Subcutaneous abdominal adipose tissue (tissue), 5 donors: Measurements from ENCODE around the gene ZNF222.

Experiments used
- H3K27ac ChIP-seq: one replicate; pipeline ENCODE4 v1.7.0; 2013; ENCODE audit warnings: low read depth, mild to moderate bottlenecking, inconsistent platforms, low read length, moderate library complexity
- H3K27me3 ChIP-seq, 5 donors: one replicate each; pipeline ENCODE4 v1.7.0; 2013; ENCODE audit warnings: low read length in 5 of 5, inconsistent platforms in 1 of 5; ENCODE audit not compliant: control insufficient read depth in 5 of 5, insufficient read depth in 4 of 5
- H3K36me3 ChIP-seq, 5 donors: one replicate each; pipeline ENCODE4 v1.7.0; 2013; ENCODE audit warnings: low read length in 5 of 5; ENCODE audit not compliant: control insufficient read depth in 5 of 5, insufficient read depth in 5 of 5
- H3K4me1 ChIP-seq, 5 donors: one replicate each; pipeline ENCODE4 v1.7.0; 2013; ENCODE audit warnings: low read length in 5 of 5, mild to moderate bottlenecking in 3 of 5, moderate library complexity in 1 of 5; ENCODE audit not compliant: control insufficient read depth in 5 of 5, insufficient read depth in 5 of 5
- H3K4me3 ChIP-seq, 5 donors: one replicate each; pipeline ENCODE4 v1.7.0; 2013; ENCODE audit warnings: low read length in 5 of 5, low read depth in 1 of 5
- H3K9ac ChIP-seq, 5 donors: one replicate each; pipeline ENCODE4 v1.7.0; 2013; ENCODE audit warnings: low read length in 5 of 5, mild to moderate bottlenecking in 4 of 5, moderate library complexity in 3 of 5
- H3K9me3 ChIP-seq, 5 donors: one replicate each; pipeline ENCODE4 v1.7.0; 2013; ENCODE audit warnings: low read length in 5 of 5; ENCODE audit not compliant: control insufficient read depth in 5 of 5
- donor health status: healthy.
- donor health status: healthy.
- donor health status: healthy.
- donor health status: healthy.
- donor health status: healthy.

Gene ZNF222

DNA sequence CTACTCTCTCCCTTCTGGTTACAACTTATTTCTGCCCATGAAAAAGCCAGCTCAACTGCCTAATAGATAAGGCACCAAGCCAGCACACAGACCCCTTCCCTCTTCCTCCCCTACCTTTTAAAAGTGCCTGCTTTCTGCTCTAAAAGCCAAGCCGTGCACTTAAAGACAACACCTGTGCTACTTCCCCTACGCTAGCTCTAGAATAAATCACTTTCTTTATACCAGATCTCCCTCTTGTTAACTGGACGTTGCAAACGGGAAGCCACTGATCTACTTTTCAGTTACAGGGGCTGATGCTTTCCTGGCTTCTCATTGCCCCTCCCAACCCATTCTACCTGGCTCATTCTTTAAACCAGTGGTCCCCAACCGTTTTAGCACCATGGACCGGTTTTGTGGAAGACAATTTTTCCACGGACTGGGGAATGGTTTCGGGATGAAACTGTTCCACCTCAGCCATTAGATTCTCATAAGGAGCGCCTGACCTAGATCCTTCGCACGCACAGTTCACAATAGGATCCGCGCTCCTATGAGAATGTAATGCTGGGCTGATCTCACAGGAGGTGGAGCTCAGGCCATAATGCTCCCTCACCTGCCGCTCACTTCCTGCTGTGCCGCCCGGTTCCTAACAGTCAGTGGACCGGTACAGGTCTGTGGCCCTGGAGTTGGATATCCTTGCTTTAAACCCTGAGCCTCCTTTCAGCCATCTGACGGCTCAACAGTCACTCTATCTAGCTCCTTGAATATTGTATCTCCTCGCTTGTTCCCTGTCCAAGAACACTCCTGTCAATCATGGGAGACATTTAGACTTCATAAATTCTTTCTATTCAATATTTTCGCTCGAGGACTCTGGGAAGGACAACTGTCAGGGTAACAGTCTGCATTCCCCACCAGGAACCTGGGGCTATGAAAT, 25.8 kb downstream of the ZNF222 start:
- H3K27me3 ChIP-seq, result peaks cover 0 to 10% (median 6%) of the 10 kb centered on the region in 5 donors
- H3K4me3 ChIP-seq, result peak overlapping the region; percentile 68 to 96 (median 93)
- peaks cover 4 to 9% (median 4%) of the 10 kb centered on the region in 5 donors for H3K36me3 ChIP-seq
- H3K4me1 ChIP-seq, result peaks cover 3 to 20% (median 16%) of the 10 kb centered on the region in 5 donors
- peak overlapping the region; percentile 76 for H3K27ac ChIP-seq
- peaks cover 0 to 10% (median 0%) of the 10 kb centered on the region in 5 donors for H3K9me3 ChIP-seq
- peak overlapping the region in 4 of 5 donors; percentile 44 to 82 (median 54) for H3K9ac ChIP-seq

DNA sequence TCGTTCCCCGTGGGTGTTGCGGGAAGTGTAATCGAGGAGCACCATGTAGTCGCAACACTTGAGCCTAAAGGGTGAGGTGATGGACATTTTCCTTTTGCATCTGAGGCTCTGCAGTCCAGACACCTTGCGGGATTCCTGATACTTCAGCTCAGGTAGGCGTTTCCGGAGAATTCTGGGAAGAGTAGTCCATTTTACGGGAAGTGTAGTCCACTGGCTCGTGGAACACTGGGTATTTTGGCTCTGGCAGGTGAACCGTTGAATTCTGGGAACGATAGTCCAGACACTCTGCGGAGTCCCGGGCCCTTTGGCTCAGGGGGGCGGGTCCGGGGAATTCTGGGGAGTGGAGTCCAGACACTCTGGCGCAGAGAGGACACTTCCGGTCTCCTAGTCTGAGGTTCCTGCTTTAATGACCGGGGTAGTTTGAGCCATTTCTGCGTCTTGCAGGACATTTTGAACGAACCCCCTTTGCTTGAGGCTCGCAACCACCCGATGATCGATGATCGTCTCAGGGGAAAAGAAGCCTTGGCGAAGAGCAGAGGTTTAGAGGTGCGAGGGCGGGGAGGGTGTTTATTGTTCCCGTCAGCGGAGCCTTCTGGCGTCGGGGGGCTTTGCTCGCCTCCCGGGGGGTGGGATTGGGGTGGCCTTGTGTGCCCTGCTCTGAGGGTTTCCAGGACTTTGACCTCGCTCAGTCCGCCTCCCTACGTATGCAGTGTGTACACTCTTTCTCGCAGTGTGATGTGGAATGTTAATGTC, 26.6 kb downstream of the ZNF222 start, which contains the start of gene ZNF223:
Gene ZNF223 (plus strand): TSS at position 387 of the 753 bp plus-strand sequence. CDS start 3,141 bp downstream, outside the sequence.
- peaks cover 0 to 8% (median 0%) of the 10 kb centered on the region in 5 donors for H3K9me3 ChIP-seq
- H3K27ac ChIP-seq, result peak within 1 kb of the TSS; percentile 76

DNA sequence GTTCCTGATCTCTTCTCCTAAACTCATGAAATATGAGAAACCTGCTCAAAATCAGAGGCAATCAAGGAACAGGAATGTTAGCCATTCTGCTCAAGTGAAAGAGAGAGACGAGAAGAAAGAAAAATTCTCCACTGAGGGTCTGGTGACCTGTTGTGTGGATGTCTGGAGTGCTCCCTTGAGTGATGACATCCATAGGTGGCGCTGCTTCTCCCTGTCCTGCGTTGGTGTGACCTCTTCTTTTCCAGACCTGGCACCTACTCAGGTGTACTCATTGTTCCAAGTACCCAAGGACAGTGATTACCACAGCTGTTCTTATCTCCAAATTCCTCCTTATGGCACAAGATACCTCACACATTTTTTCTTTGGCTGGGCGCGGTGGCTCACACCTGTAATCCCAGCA, 30.7 kb downstream of the ZNF222 start:
- no peak overlapping the region for H3K27ac ChIP-seq
- no peak overlapping the region for H3K9ac ChIP-seq
- peaks cover 0 to 10% (median 6%) of the 10 kb centered on the region in 5 donors for H3K9me3 ChIP-seq
- peaks cover 12 to 40% (median 37%) of the 10 kb centered on the region in 5 donors for H3K36me3 ChIP-seq
- H3K4me1 ChIP-seq, result peaks cover 3 to 18% (median 16%) of the 10 kb centered on the region in 5 donors
- peak overlapping the region in 1 of 5 donors; percentile 17 for H3K4me3 ChIP-seq
- peaks cover 0 to under 1% (median 0%) of the 10 kb centered on the region in 5 donors for H3K27me3 ChIP-seq

More for the DNA sequence above, 26.6 kb downstream of the ZNF222 start, which contains the start of gene ZNF223:
- H3K36me3 ChIP-seq, result peaks cover 5 to 10% (median 6%) of the 10 kb centered on the region in 5 donors
- peak within 1 kb of the TSS; percentile 68 to 96 (median 93) for H3K4me3 ChIP-seq
- H3K9ac ChIP-seq, result peak within 1 kb of the TSS; percentile 77 to 97 (median 82)
- peaks cover 3 to 20% (median 16%) of the 10 kb centered on the region in 5 donors for H3K4me1 ChIP-seq
- H3K27me3 ChIP-seq, result peaks cover 0 to 10% (median 6%) of the 10 kb centered on the region in 5 donors

DNA sequence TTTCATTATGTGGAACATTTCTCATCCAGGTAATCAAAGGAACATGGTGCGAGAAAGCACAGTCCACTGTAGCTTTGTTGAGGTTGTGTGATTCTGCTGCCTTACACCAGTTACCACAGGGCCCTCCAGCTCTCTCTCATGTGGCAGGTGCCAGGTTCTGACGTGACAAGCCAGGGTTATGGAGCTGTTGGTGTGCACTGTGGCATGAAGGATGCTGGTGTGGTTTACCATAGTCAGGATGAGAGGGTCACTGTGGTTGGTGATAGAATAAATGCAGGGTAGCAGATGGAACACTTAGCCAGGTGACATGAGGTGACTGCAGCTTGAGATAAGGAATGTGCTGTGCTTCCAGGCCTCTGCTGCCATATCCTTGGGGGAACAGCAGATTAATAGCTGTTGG, 34.0 kb downstream of the ZNF222 start:
- H3K9ac ChIP-seq, result no peak overlapping the region
- no peaks in the 10 kb centered on the region for H3K27me3 ChIP-seq
- H3K9me3 ChIP-seq, result peaks cover 0 to 31% (median 21%) of the 10 kb centered on the region in 5 donors
- peaks cover 39 to 74% (median 70%) of the 10 kb centered on the region in 5 donors for H3K36me3 ChIP-seq
- H3K4me3 ChIP-seq, result peak overlapping the region in 2 of 5 donors; percentile 16 to 22
- no peaks in the 10 kb centered on the region for H3K4me1 ChIP-seq
- no peak overlapping the region for H3K27ac ChIP-seq

DNA sequence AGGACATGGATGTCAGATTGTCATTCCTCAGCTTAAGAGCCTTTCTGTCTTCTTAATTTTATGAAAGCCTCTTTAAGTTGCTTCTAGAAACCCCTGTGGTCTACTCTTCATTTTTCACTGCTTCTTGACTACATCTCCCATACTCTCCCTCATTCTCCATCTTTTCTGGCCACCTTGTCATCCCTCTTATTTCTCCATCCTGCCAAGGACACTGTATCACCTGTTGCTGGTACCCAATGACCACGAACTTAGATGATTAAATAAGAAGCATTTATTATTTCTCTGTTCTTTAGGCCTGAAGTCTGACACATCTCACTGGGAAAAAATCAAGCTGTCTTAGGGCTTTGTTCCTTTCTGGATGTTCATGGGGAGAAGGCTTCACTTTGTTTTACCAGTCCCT, 35.9 kb downstream of the ZNF222 start:
- no peaks in the 10 kb centered on the region for H3K4me1 ChIP-seq
- peaks cover 11 to 45% (median 35%) of the 10 kb centered on the region in 5 donors for H3K9me3 ChIP-seq
- no peaks in the 10 kb centered on the region for H3K27me3 ChIP-seq
- no peak overlapping the region for H3K27ac ChIP-seq
- peak overlapping the region in 2 of 5 donors; percentile 7 to 8 for H3K4me3 ChIP-seq
- H3K36me3 ChIP-seq, result peaks cover 43 to 84% (median 77%) of the 10 kb centered on the region in 5 donors
- H3K9ac ChIP-seq, result no peak overlapping the region

DNA sequence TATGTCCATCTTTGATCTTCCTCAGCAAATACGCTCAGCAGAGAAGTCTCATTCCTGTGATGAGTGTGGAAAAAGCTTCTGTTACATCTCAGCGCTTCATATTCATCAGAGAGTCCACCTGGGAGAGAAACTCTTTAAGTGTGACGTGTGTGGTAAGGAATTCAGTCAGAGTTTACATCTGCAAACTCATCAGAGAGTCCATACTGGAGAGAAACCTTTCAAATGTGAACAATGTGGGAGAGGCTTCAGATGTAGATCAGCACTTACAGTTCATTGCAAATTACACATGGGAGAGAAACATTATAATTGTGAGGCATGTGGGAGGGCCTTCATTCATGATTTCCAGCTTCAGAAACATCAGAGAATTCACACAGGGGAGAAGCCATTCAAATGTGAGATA, 41.1 kb downstream of the ZNF222 start:
- Histone ChIP-seq H3K36me3 (peaks cover 48 to 57% (median 52%) of the 10 kb centered on the region in 5 donors), H3K27me3 (no peaks in the 10 kb centered on the region), H3K27ac (no peak overlapping the region), H3K9me3 (peaks cover 28 to 62% (median 60%) of the 10 kb centered on the region in 5 donors), H3K9ac (no peak overlapping the region), H3K4me3 (peak overlapping the region; percentile 19 to 60 (median 40)), H3K4me1 (peaks cover 0 to 3% (median 0%) of the 10 kb centered on the region in 5 donors)

DNA sequence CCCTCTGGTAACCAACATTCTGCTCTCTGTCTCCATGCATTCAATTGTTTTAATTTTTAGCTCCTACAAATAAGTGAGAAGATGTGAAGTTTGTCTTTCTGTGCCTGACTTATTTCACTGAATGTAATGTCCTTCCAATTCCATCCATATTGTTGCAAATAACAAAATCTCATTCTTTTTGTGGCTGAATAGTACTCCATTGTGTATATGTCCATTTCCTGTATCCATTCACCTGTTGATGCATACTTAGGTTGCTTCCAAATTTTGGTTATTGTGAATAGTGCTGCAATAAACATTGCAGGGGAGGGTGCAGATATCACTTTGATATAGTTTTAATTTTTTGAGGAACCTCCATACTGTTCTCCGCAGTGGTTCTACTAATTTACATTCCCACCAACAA, 44.2 kb downstream of the ZNF222 start:
- Histone ChIP-seq H3K27me3 (no peaks in the 10 kb centered on the region), H3K4me1 (peaks cover 0 to 21% (median 17%) of the 10 kb centered on the region in 5 donors), H3K9me3 (peaks cover 28 to 48% (median 41%) of the 10 kb centered on the region in 5 donors), H3K4me3 (no peak overlapping the region), H3K9ac (no peak overlapping the region), H3K36me3 (peaks cover 21 to 26% (median 24%) of the 10 kb centered on the region in 5 donors), H3K27ac (no peak overlapping the region)

DNA sequence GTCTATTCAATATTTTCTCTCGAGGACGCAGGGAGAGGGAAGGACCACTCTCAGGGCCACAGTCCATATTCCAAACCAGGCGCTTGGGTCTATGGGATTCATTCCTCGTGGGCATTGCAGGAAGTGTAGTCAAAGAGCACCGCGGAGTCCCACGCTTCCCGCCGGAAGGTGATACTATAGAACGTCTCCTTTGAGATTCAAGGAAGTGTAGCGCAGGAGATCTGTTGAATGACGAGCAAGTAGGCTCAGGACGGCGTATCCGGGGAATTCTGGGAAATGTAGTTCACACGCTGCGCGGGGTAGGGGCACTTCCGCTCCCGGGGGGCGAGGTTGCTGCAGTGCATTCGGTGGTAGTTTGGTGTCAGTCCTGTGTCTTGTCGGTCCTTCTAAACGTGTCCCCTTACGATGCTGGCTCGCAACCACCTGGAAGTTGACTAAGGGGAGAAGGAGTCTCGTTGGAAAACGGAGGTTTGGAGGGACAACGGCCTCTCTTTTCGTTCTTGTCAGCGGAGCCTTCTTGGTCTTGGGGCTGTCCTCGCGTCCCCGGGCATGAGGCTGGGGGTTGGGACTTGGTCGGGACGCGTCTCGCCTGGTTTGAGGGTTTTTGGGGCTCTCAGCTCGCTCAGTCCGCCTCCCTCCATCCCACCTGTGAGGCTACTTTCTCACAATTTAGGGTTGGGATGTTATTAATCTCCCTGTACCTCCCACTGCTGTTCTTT, 46.8 kb downstream of the ZNF222 start, which contains the start of gene ZNF284:
Gene ZNF284 (plus strand): TSS at position 336 of the 719 bp plus-strand sequence. CDS start 4,231 bp downstream, outside the sequence.
- peak within 1 kb of the TSS; percentile 45 for H3K27ac ChIP-seq
- H3K27me3 ChIP-seq, result no peaks in the 10 kb centered on the region
- peaks cover 8 to 26% (median 19%) of the 10 kb centered on the region in 5 donors for H3K9me3 ChIP-seq
- peaks cover 2 to 9% (median 5%) of the 10 kb centered on the region in 5 donors for H3K36me3 ChIP-seq
- peak within 1 kb of the TSS; percentile 64 to 94 (median 76) for H3K9ac ChIP-seq
- H3K4me1 ChIP-seq, result peaks cover 0 to 21% (median 17%) of the 10 kb centered on the region in 5 donors
- H3K4me3 ChIP-seq, result peak within 1 kb of the TSS; percentile 83 to 98 (median 89)
